Neural progenitor cell (in vitro differentiated cells): ENCODE data around the gene IFIT5. TPM values are rescaled to one million over a fixed set of nuclear protein-coding genes. Genes with fewer than 3 reads are reported as not detected.

Experiments used
- DNase-seq: peaks from one replicate; pipeline ENCODE4 v3.0.0-alpha.2; 2016; ENCODE audit warnings: low spot score
- H2AFZ ChIP-seq: fragments of 200-600 bp; sonication (generic); replicated peaks from 2 replicates; pipeline ENCODE4 v1.6.1; 2016; ENCODE audit warnings: antibody characterized with exemption
- H3F3A ChIP-seq: fragments of 200-600 bp; sonication (generic); 2 replicates; pipeline ENCODE4 v1.6.1; 2016; ENCODE audit warnings: antibody characterized with exemption, low read depth
- H3K27ac ChIP-seq: fragments of 200-600 bp; sonication (generic); 2 replicates; pipeline ENCODE4 v1.5.1; 2016; ENCODE audit warnings: mild to moderate bottlenecking
- H3K27me3 ChIP-seq: fragments of 200-600 bp; sonication (generic); 2 replicates; pipeline ENCODE4 v1.6.1; 2016; ENCODE audit warnings: mild to moderate bottlenecking, moderate library complexity
- H3K36me3 ChIP-seq: fragments of 200-600 bp; sonication (generic); 2 replicates; pipeline ENCODE4 v1.5.1; 2016
- H3K4me1 ChIP-seq: fragments of 200-600 bp; sonication (generic); 2 replicates; pipeline ENCODE4 v1.6.1; 2016; ENCODE audit warnings: mixed run types
- H3K4me2 ChIP-seq: fragments of 200-600 bp; sonication (generic); 2 replicates; pipeline ENCODE4 v1.6.1; 2016
- H3K4me3 ChIP-seq: fragments of 200-600 bp; sonication (generic); 2 replicates; pipeline ENCODE4 v1.5.1; 2016
- H3K79me2 ChIP-seq: fragments of 200-600 bp; sonication (generic); 2 replicates; pipeline ENCODE4 v1.6.1; 2016; ENCODE audit warnings: low read depth
- H3K9ac ChIP-seq: fragments of 200-600 bp; sonication (generic); 2 replicates; pipeline ENCODE4 v1.6.1; 2016
- H3K9me3 ChIP-seq: fragments of 200-600 bp; sonication (generic); 2 replicates; pipeline ENCODE4 v1.5.1; 2016; ENCODE audit warnings: low read depth
- H4K20me1 ChIP-seq: fragments of 200-600 bp; sonication (generic); 2 replicates; pipeline ENCODE4 v1.6.1; 2016; ENCODE audit warnings: low read depth
- H3K27ac Mint-ChIP-seq: 3 replicates; pipeline ENCODE4 v1.8.0; 2021; ENCODE audit warnings: mixed read lengths
- H3K27me3 Mint-ChIP-seq: 2 replicates; pipeline ENCODE4 v1.8.0; 2022; ENCODE audit warnings: low read depth, mild to moderate bottlenecking, inconsistent platforms, moderate library complexity, mixed read lengths; ENCODE audit not compliant: insufficient read depth
- H3K36me3 Mint-ChIP-seq: 3 replicates; pipeline ENCODE4 v1.8.0; 2021; ENCODE audit warnings: mixed read lengths
- H3K4me1 Mint-ChIP-seq: 3 replicates; pipeline ENCODE4 v1.8.0; 2021; ENCODE audit warnings: mixed read lengths
- H3K4me3 Mint-ChIP-seq: 3 replicates; pipeline ENCODE4 v1.8.0; 2021; ENCODE audit warnings: mild to moderate bottlenecking, moderate library complexity, mixed read lengths
- H3K9me3 Mint-ChIP-seq: 3 replicates; pipeline ENCODE4 v1.8.0; 2020; ENCODE audit warnings: mixed read lengths
- CTCF ChIP-seq: fragments of 200-600 bp; sonication (generic); IDR thresholded peaks from 2 replicates; pipeline ENCODE4 v1.5.1; 2017; ENCODE audit warnings: antibody characterized with exemption, mild to moderate bottlenecking
- EZH2 ChIP-seq: fragments of 200-600 bp; sonication (generic); IDR thresholded peaks from 2 replicates; pipeline ENCODE4 v1.6.1; 2017; ENCODE audit warnings: antibody characterized with exemption, mild to moderate bottlenecking, moderate library complexity
- EZH2phosphoT487 ChIP-seq: fragments of 200-600 bp; sonication (generic); IDR thresholded peaks from 2 replicates; pipeline ENCODE4 v1.6.1; 2017; ENCODE audit warnings: antibody characterized with exemption
- total RNA-seq: library from RNA; depleted of rRNA; stranded (reverse); fragments of >200 nt; gene quantifications from 2 replicates; pipeline ENCODE4 v1.2.3, GENCODE V29; 2015; ENCODE audit warnings: low replicate concordance

Gene IFIT5
- 5.6 and 7.0 TPM in 2 replicates for total RNA-seq

- Histone ChIP-seq H3K4me3 (peak within 1 kb of the TSS; percentile 65), H3K79me2 (no peaks in the 10 kb centered on the region), H3K9me3 (no peaks in the 10 kb centered on the region), H3K4me2 (peak within 1 kb of the TSS; percentile 87), H3K27me3 (peaks cover 23% of the 10 kb centered on the region), H3K4me1 (peaks cover 4% of the 10 kb centered on the region), H3K36me3 (no peaks in the 10 kb centered on the region), H4K20me1 (no peaks in the 10 kb centered on the region), H2AFZ (peak within 1 kb of the TSS; percentile 98), H3K27ac (no peak within 1 kb of the TSS), H3K9ac (peak within 1 kb of the TSS; percentile 22), H3F3A (peaks cover 14% of the 10 kb centered on the region)
- DNase-seq, result peak; percentile 86
- Mint-ChIP-seq H3K27me3 (no peaks in the 10 kb centered on the region), H3K4me3 (peak within 1 kb of the TSS; percentile 98), H3K4me1 (peaks cover 12% of the 10 kb centered on the region), H3K9me3 (peaks cover 7% of the 10 kb centered on the region), H3K36me3 (peaks cover 20% of the 10 kb centered on the region), H3K27ac (peak within 1 kb of the TSS; percentile 99)
- no peak for TF ChIP-seq EZH2
These were observed at the start of gene IFIT5 for GRCh38 chr10:89414146-89414878. Gene IFIT5 (plus strand): TSS chr10:89414568. CDS start chr10:89414799, 231 bp downstream.

GRCh38 chr10:89367529-89367928, 46.8 kb upstream of the IFIT5 start:
- Mint-ChIP-seq H3K4me3 (no peak overlapping the region), H3K27ac (peak overlapping the region; percentile 57), H3K9me3 (peaks cover 4% of the 10 kb centered on the region), H3K4me1 (peaks cover 24% of the 10 kb centered on the region), H3K36me3 (no peaks in the 10 kb centered on the region), H3K27me3 (no peaks in the 10 kb centered on the region)
- H3K27ac ChIP-seq, result no peak overlapping the region
- H3K9me3 ChIP-seq, result no peaks in the 10 kb centered on the region
- TF ChIP-seq CTCF, result no peak
- no peak for TF ChIP-seq EZH2
- TF ChIP-seq EZH2phosphoT487, result no peak
- peak; percentile 34 for DNase-seq
- no peaks in the 10 kb centered on the region for H3F3A ChIP-seq
- peak overlapping the region; percentile 52 for H2AFZ ChIP-seq
- H3K4me2 ChIP-seq, result peak overlapping the region; percentile 21
- no peaks in the 10 kb centered on the region for H3K36me3 ChIP-seq
- no peaks in the 10 kb centered on the region for H3K27me3 ChIP-seq
- no peaks in the 10 kb centered on the region for H3K79me2 ChIP-seq
- no peak overlapping the region for H3K4me3 ChIP-seq
- H3K4me1 ChIP-seq, result peaks cover 15% of the 10 kb centered on the region
- H4K20me1 ChIP-seq, result no peaks in the 10 kb centered on the region
- H3K9ac ChIP-seq, result no peak overlapping the region

GRCh38 chr10:89368129-89368528, 46.2 kb upstream of the IFIT5 start:
- Histone ChIP-seq H2AFZ (no peak overlapping the region), H3K27me3 (no peaks in the 10 kb centered on the region), H3K9ac (no peak overlapping the region), H4K20me1 (no peaks in the 10 kb centered on the region), H3K27ac (no peak overlapping the region), H3K79me2 (no peaks in the 10 kb centered on the region), H3K36me3 (no peaks in the 10 kb centered on the region), H3K4me1 (peaks cover 15% of the 10 kb centered on the region), H3K9me3 (no peaks in the 10 kb centered on the region), H3K4me3 (no peak overlapping the region), H3K4me2 (no peak overlapping the region), H3F3A (no peaks in the 10 kb centered on the region)
- Mint-ChIP-seq H3K27me3 (no peaks in the 10 kb centered on the region), H3K4me1 (peaks cover 24% of the 10 kb centered on the region), H3K4me3 (no peak overlapping the region), H3K36me3 (no peaks in the 10 kb centered on the region), H3K9me3 (peaks cover 4% of the 10 kb centered on the region), H3K27ac (peak overlapping the region; percentile 82)
- TF ChIP-seq EZH2 (no peak), EZH2phosphoT487 (no peak), CTCF (no peak)
- DNase-seq, result no peak
